Measurements from ENCODE around the gene EIF1B.

EIF1B gene

GRCh38 chr3:40294434-40294833 lies 15.1 kb upstream of the EIF1B start:
- no peak for DNase-seq (ENCODE audit: low read depth in 2 of 2)
- no peak for TF ChIP-seq CTCF (IDR thresholded peaks at IDR 0.05; ENCODE audit: low read depth, low read length)
- no peak overlapping the region for H3K4me3 ChIP-seq (replicated peaks in 1 of 2; ENCODE audit: low read depth in 2 of 2, low read length in 2 of 2)

- no peak for DNase-seq (ENCODE audit: low read depth in 2 of 2)
- no peak for TF ChIP-seq CTCF (IDR thresholded peaks at IDR 0.05; ENCODE audit: low read depth, low read length)
- no peak overlapping the region for H3K4me3 ChIP-seq (replicated peaks in 1 of 2; ENCODE audit: low read depth in 2 of 2, low read length in 2 of 2)
Observed at GRCh38 chr3:40298075-40298474, 11.4 kb upstream of the EIF1B start.

GRCh38 chr3:40299130-40299720 lies 10.3 kb upstream of the EIF1B start:
- no peak for TF ChIP-seq CTCF (IDR thresholded peaks at IDR 0.05; ENCODE audit: low read depth, low read length)
- DNase-seq (ENCODE audit: low read depth in 2 of 2) = no peak
- H3K4me3 ChIP-seq (replicated peaks in 1 of 2; ENCODE audit: low read depth in 2 of 2, low read length in 2 of 2) = no peak overlapping the region

GRCh38 chr3:40299721-40300335 lies 9.7 kb upstream of the EIF1B start:
- no peak for TF ChIP-seq CTCF (IDR thresholded peaks at IDR 0.05; ENCODE audit: low read depth, low read length)
- DNase-seq (ENCODE audit: low read depth in 2 of 2) = peak; percentile 88 to 89
- no peak overlapping the region for H3K4me3 ChIP-seq (replicated peaks in 1 of 2; ENCODE audit: low read depth in 2 of 2, low read length in 2 of 2)

GRCh38 chr3:40302784-40303183 lies 6.7 kb upstream of the EIF1B start:
- TF ChIP-seq CTCF (IDR thresholded peaks at IDR 0.05; ENCODE audit: low read depth, low read length) = no peak

GRCh38 chr3:40304352-40304751 lies 5.2 kb upstream of the EIF1B start:
- DNase-seq (ENCODE audit: low read depth in 2 of 2) = no peak

More at GRCh38 chr3:40302784-40303183, 6.7 kb upstream of the EIF1B start:
- peak in 1 of 2 donors; percentile 22 for DNase-seq (ENCODE audit: low read depth in 2 of 2)
- no peak overlapping the region for H3K4me3 ChIP-seq (replicated peaks in 1 of 2; ENCODE audit: low read depth in 2 of 2, low read length in 2 of 2)

More at GRCh38 chr3:40304352-40304751, 5.2 kb upstream of the EIF1B start:
- H3K4me3 ChIP-seq (replicated peaks in 1 of 2; ENCODE audit: low read depth in 2 of 2, low read length in 2 of 2) = no peak overlapping the region
- no peak for TF ChIP-seq CTCF (IDR thresholded peaks at IDR 0.05; ENCODE audit: low read depth, low read length)
